ENCODE measurements around the gene HEXB. TPM values are rescaled to one million over a fixed set of nuclear protein-coding genes. Genes with fewer than 3 reads are reported as not detected.

HEXB gene
- total and polyA plus RNA-seq, 2 of the 8 experiments (the other 6 are each of a cell fraction or from before 2014, with no cell fraction given) = 39.7 to 69.2 TPM

GRCh38 chr5:74636149-74636548 is 48.9 kb upstream of the HEXB start (continued):
- TF ChIP-seq KDM1A (IDR thresholded peaks at IDR 0.05; ENCODE audit: borderline replicate concordance, low read length) (no peak), KDM4A (IDR thresholded peaks at IDR 0.05; ENCODE audit: low read depth, low read length, severe bottlenecking) (no peak), SAP30 (IDR thresholded peaks at IDR 0.05; ENCODE audit: insufficient read depth, insufficient replicate concordance, low read length) (no peak), ATF3 (IDR thresholded peaks at IDR 0.05; ENCODE audit: insufficient read depth, low read depth, low read length) (no peak)
